ENCODE results near the gene A4GALT.

The A4GALT gene

GRCh38 chr22:42700355-42700754 lies 20.3 kb downstream of the A4GALT start:
- no peak for DNase-seq

GRCh38 chr22:42699976-42700352 lies 20.7 kb downstream of the A4GALT start:
- no peak for DNase-seq

- DNase-seq, result no peak
These were observed 21.2 kb downstream of the A4GALT start for GRCh38 chr22:42699281-42699975.

- no peak for DNase-seq
These were observed 23.1 kb downstream of the A4GALT start for GRCh38 chr22:42697542-42698013.

GRCh38 chr22:42696331-42696967 lies 24.2 kb downstream of the A4GALT start:
- DNase-seq, result no peak

GRCh38 chr22:42695294-42695693 lies 25.4 kb downstream of the A4GALT start:
- DNase-seq, result no peak

- DNase-seq, result no peak
These were observed 26.6 kb downstream of the A4GALT start for GRCh38 chr22:42693763-42694683.

- DNase-seq, result no peak
These were observed 27.5 kb downstream of the A4GALT start for GRCh38 chr22:42693055-42693762.

- no peak for DNase-seq
These were observed 28.2 kb downstream of the A4GALT start for GRCh38 chr22:42692239-42693054.

GRCh38 chr22:42691440-42691839 lies 29.2 kb downstream of the A4GALT start:
- DNase-seq, result no peak

GRCh38 chr22:42688241-42689211 lies 32.1 kb downstream of the A4GALT start:
- peak; percentile 67 for DNase-seq

GRCh38 chr22:42686756-42687491 lies 33.7 kb downstream of the A4GALT start:
- no peak for DNase-seq

- peak; percentile 20 for DNase-seq
These were observed 34.6 kb downstream of the A4GALT start for GRCh38 chr22:42685941-42686653.

GRCh38 chr22:42684462-42685195 lies 36.0 kb downstream of the A4GALT start:
- no peak for DNase-seq

GRCh38 chr22:42683578-42684283 lies 36.9 kb downstream of the A4GALT start:
- DNase-seq, result no peak

GRCh38 chr22:42682113-42682851 lies 38.4 kb downstream of the A4GALT start:
- DNase-seq, result no peak

- DNase-seq, result no peak
These were observed 40.0 kb downstream of the A4GALT start for GRCh38 chr22:42680648-42681047.

All from NCI-H345 (cell line).